ENCODE measurements around the gene SART3.

SART3 gene

GRCh38 chr12:108560752-108561719 lies at the start of gene SART3:
Gene SART3 (minus strand): TSS chr12:108561173. CDS start chr12:108561154, 19 bp downstream.
- DNase-seq = peak; percentile 79

GRCh38 chr12:108610336-108610815 lies 49.4 kb upstream of the SART3 start:
- DNase-seq = no peak

DNA sequence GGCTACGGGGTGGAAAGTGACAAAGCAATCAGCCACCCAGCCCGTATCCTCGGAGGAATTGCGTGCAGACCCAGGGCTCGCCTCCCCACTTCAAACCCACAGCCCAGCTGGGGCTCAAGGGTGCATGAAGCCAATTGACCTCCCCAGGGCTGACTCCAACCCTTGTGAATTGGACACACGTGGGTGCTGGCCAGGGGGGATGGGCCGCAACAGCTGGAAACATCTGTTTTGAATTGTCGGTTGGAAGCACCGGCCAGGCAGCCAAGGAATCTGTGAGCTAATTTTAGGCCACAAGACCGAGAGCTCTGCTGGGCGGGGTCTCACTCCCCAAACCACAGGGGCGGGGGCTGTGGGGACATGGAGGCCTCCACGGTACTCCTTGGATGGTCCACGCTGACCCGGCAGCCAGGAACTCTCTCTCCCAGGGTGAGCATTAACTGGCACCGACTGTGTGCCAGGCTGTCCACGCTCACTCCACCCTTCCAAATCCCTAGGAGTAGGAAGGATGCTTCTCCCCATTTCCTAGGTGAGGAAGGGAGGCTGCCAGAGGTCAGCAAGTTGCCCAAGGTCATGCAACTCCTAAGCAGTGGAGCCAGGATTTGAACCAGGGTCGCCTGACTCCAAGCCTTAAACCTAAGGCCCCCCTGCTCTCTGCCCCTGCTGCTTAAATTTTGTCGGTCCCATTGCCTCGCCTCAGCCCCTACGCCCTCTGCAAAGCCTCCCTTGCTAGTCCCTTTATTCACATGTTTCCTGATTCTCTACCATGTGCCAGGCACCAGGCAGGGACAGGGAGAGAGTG lies 48.8 kb upstream of the SART3 start:
- no peak for DNase-seq

GRCh38 chr12:108608616-108609015 lies 47.6 kb upstream of the SART3 start:
- no peak for DNase-seq

- no peak for DNase-seq
These were observed 47.1 kb upstream of the SART3 start for GRCh38 chr12:108607981-108608600.

- no peak for DNase-seq
These were observed 45.5 kb upstream of the SART3 start for GRCh38 chr12:108606492-108606891.

GRCh38 chr12:108605690-108606406 lies 44.9 kb upstream of the SART3 start:
- DNase-seq = no peak

GRCh38 chr12:108605000-108605689 lies 44.2 kb upstream of the SART3 start:
- DNase-seq = no peak

- no peak for DNase-seq
These were observed 43.4 kb upstream of the SART3 start for GRCh38 chr12:108604208-108604941.

DNA sequence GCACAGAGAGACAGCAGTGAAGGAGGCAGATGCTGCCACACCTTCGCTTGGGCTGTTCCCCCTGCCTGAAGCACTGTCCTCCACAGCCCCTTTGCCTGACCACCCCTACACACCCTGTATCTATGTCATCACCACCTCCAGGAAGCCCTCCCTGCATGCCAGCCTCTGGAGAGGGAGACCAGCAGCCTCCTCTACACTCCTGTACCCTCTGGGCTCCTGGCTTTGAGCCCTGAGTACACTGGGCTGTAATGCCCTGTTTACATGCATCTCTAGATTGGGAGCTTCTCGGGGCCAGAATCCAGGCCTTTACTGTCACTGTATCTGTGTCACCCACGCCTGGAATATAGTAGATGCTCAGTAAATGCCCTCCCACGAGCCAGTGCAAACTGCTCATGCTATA lies 42.8 kb upstream of the SART3 start:
- no peak for DNase-seq

DNA sequence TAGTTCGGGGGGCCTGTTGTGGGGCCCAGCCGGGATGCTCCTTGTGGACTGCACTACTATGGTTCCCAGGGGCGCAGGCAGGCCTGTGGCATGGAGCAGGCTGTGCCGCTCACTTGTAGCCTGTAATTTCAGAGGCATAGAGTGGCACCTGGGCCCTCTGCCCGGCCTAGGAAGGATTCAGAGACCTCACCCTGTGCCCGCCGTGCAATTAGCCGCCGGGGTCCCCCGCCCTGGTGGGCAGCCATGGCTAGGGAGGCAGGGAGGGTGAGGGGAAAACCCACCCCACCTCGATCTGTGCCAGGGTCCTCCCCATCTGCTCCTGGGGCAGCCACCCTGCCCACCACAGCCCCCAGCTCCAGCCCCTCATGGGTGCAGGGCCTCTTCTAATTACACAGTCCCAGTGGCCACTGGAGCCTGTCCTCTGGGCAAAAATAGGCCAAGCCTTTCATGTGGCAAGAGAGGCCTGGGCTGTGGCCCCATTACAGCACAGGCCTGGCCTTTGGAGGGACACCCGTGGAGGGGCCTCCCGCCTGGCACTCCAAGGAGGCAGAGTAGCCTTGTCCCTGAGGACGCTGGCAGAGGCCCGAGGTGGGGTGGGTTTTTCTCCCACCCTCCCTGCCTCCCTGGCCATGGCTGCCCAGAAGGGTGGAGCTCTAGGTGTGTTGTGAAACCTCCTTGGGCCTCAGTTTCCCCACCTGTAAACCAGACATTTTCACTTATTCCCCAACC lies 42.2 kb upstream of the SART3 start:
- no peak for DNase-seq

DNA sequence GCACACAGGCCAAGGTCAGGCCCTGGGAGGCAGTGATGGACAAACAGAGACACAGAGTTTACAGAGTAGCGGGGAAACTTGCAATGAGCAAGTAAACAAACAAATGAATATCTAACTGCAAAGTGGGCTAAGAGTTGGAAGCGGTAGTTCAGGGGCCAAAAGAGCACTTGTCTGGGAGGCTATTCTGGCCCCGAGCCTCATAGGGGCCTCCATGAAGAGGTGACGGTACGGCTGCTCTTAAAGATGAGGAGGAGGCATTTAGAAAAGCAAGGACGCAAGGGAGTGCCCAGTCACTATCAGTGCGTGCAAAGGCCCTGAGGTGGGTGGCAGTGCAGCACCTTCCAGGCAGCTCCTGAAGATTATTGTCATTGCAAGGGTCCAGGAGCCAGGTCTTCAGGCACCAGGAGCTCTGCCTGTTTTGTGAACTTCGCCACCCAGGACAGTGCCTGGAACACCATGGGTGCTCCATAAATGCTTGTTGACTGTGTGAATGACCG lies 41.3 kb upstream of the SART3 start:
- DNase-seq = no peak

- no peak for DNase-seq
These were observed 39.7 kb upstream of the SART3 start for GRCh38 chr12:108600702-108601007.

GRCh38 chr12:108599948-108600701 lies 39.2 kb upstream of the SART3 start:
- no peak for DNase-seq

DNA sequence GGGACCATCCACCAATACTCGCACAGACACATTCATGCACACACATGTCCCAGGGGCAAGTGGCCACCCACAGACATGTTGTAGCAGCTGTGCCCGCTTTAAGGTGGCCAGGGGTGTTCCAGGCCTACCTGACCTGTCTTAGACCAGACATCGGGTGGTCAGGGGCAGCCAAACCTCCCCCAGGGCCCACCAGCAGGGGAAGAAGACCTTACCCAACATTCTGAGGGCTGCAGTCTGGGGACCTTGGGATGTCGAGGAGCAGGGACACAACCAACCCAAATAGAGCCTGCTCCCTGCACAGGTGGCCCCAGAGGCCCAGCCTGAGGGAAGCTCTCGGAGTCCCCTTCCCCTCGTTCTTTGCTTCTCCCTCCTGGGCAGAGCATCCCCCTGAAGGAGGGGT lies 38.6 kb upstream of the SART3 start:
- DNase-seq = no peak

- no peak for DNase-seq
These were observed 37.7 kb upstream of the SART3 start for GRCh38 chr12:108598553-108599250.

DNA sequence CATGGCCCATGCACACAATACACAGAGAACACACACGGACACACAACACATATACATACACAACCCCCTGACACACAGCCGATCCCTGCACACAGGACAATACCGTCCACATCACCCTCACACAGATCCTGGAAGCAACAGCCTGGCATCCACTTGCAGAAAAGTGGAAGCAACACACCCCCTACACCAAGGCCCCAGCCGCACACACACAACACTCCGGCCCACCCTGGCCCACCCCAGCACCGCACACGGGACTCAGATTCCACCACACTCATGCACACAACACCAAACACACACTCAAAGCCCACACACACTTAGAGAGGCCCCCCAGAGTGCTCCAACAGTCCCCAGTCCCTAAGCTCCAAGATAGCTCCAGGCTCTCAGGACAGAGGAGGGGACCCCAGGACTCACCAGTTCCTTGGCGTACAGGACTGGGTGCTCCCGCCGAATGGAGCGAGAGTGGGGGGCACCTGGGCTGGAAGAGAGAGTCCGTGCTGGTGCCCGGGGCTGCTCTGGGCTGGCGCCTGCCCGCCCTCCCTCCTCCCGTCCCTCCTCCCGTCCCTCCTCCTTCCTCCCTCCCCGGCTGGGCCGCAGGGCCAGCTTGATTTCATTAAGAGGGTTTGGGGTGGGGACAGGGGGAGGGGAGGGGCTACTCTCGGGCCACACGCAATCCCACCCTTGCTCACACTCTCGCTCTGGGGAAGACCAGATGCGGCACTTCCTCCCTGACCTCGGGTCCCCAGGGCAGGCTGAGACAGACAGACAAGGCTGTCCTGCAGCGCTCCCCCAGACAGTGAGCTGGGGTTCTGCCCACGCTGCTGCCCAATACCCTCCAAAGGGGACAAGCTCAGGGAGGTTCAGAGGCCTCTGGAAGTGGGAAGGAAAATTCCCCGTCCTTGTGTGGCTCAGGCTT lies 36.8 kb upstream of the SART3 start, which contains the start of gene TMEM119:
Gene TMEM119, minus strand, starts transcription at position 526 of the 913 bp plus-strand sequence. CDS start 5,701 bp downstream, outside the sequence.
- DNase-seq = no peak

Data from GF-D8 (cell line).